A549 (cell line): ENCODE results near the gene MCOLN1.

ENCODE experiments used
- CEBPB ChIP-seq, 2 experiments: fragments of >200 bp in 1 of 2; sonication (Bioruptor Twin) in 1 of 2; formaldehyde crosslinking in 1 of 2; IDR thresholded peaks; 2 replicates each; pipeline ENCODE4 v1.6.1; 2012 to 2016
- CHD4 ChIP-seq: fragments of 200-600 bp; sonication (generic); IDR thresholded peaks from 2 replicates; pipeline ENCODE4 v1.6.1; 2016; ENCODE audit warnings: antibody characterized with exemption, mild to moderate bottlenecking, borderline replicate concordance
- CTCF ChIP-seq: fragments of >200 bp; sonication (Bioruptor Twin); formaldehyde crosslinking; IDR thresholded peaks from 3 replicates; pipeline ENCODE4 v1.5.1; 2016
- FOSL2 ChIP-seq, 2 experiments: fragments of 450-650 bp in 1 of 2; fragments of >200 bp in 1 of 2; sonication (Bioruptor Twin) in 1 of 2; formaldehyde crosslinking; IDR thresholded peaks; 2 replicates each; pipeline versions ENCODE4 v1.5.0 to v1.6.1; 2016 to 2020; ENCODE audit warnings: mild to moderate bottlenecking in 1 of 2, moderate library complexity in 1 of 2
- HOXA7 ChIP-seq: fragments of 250-450 bp; sonication (Bioruptor Pico); IDR thresholded peaks from 2 replicates; pipeline ENCODE4 v1.5.0; 2020; ENCODE audit warnings: mild to moderate bottlenecking, moderate library complexity
- MAX ChIP-seq: IDR thresholded peaks from 2 replicates; pipeline ENCODE4 v1.6.1; 2012
- MYC ChIP-seq: IDR thresholded peaks from 2 replicates; pipeline ENCODE4 v1.6.1; 2012; ENCODE audit warnings: mild to moderate bottlenecking, inconsistent platforms, low read length, improper control_type of control experiment, borderline replicate concordance
- RCOR1 ChIP-seq: fragments of 150-350 bp; IDR thresholded peaks from 2 replicates; pipeline ENCODE4 v1.6.1; 2014; ENCODE audit warnings: antibody characterized with exemption, low read length, low read depth
- REST ChIP-seq: fragments of 200-600 bp; sonication (generic); IDR thresholded peaks from 2 replicates; pipeline ENCODE4 v1.6.1; 2016; ENCODE audit warnings: antibody characterized with exemption, mild to moderate bottlenecking, moderate library complexity
- RFX5 ChIP-seq: fragments of 450-650 bp; IDR thresholded peaks from 2 replicates; pipeline ENCODE4 v1.7.1; 2014; ENCODE audit warnings: antibody characterized with exemption, mild to moderate bottlenecking, moderate library complexity
- SMC3 ChIP-seq: fragments of >200 bp; sonication (Bioruptor Twin); formaldehyde crosslinking; IDR thresholded peaks from 3 replicates; pipeline ENCODE4 v1.6.1; 2018; ENCODE audit warnings: inconsistent platforms
- TP53 ChIP-seq: fragments of 250-450 bp; sonication (Bioruptor Pico); IDR thresholded peaks from 2 replicates; pipeline ENCODE4 v1.5.0; 2021; ENCODE audit warnings: mild to moderate bottlenecking, moderate library complexity

- TF ChIP-seq CTCF = no peak
- TF ChIP-seq FOSL2 (IDR thresholded peaks at IDR 0.05) = no peak
- TF ChIP-seq FOSL2 (CRISPR knock-in tag; IDR thresholded peaks at IDR 0.05) = no peak
- no peak for TF ChIP-seq SMC3
- no peak for TF ChIP-seq MAX
- TF ChIP-seq HOXA7 (CRISPR knock-in tag) = no peak
- TF ChIP-seq MYC = no peak
- no peak for TF ChIP-seq TP53 (CRISPR knock-in tag)
- TF ChIP-seq REST = no peak
- no peak for TF ChIP-seq CHD4
- no peak for TF ChIP-seq CEBPB (IDR thresholded peaks at IDR 0.05)
- TF ChIP-seq RFX5 = no peak
- TF ChIP-seq RCOR1 = no peak
Measured at GRCh38 chr19:7544626-7545025, 22.2 kb downstream of the MCOLN1 start.
